SK-N-SH (cell line): ENCODE data around the gene ASH1L. TPM values are rescaled to one million over a fixed set of nuclear protein-coding genes. Genes with fewer than 3 reads are reported as not detected.

ENCODE experiments used
- CTCF ChIA-PET: fragments of 300-600, 350-600 bp; formaldehyde crosslinking; extraction: SDS; loops from one replicate; lab custom pipeline; 2021; lab: Yijun Ruan, JAX
- POLR2A ChIA-PET: fragments of 350-600 bp; sonication (Branson Sonifier 250); formaldehyde crosslinking; extraction: SDS; loops from one replicate; lab custom pipeline; 2020; ENCODE audit warnings: antibody characterized with exemption, inconsistent platforms; lab: Yijun Ruan, JAX
- DNase-seq: peaks from one replicate; pipeline ENCODE4 v3.0.0; 2012
- H2AFZ ChIP-seq: fragments of 200-600 bp; sonication (generic); 2 replicates; pipeline ENCODE4 v1.8.1; 2016; ENCODE audit warnings: antibody characterized with exemption, mild to moderate bottlenecking, low read depth
- H3F3A ChIP-seq: fragments of 200-600 bp; sonication (generic); replicated peaks from 2 replicates; pipeline ENCODE3; 2016; ENCODE audit warnings: antibody characterized with exemption, mild to moderate bottlenecking; ENCODE audit not compliant: insufficient read depth
- H3K27ac ChIP-seq, 2 experiments: fragments of 200-500 bp in 1 of 2; fragments of 200-600 bp in 1 of 2; sonication (Bioruptor generic) in 1 of 2; sonication (generic), shearing (Covaris generic) in 1 of 2; 2 replicates each; pipeline versions ENCODE4 v1.5.1 to v1.6.1; 2014 to 2016; ENCODE audit warnings: low read depth in 2 of 2, inconsistent platforms in 1 of 2, low read length in 1 of 2, mild to moderate bottlenecking in 1 of 2, mixed read lengths in 1 of 2
- H3K27me3 ChIP-seq: fragments of 200-600 bp; sonication (generic), shearing (Covaris generic); 2 replicates; pipeline ENCODE4 v1.6.1; 2016; ENCODE audit warnings: mixed run types; ENCODE audit not compliant: insufficient read depth
- H3K36me3 ChIP-seq, 2 experiments: fragments of 200-500 bp in 1 of 2; fragments of 200-600 bp in 1 of 2; sonication (Bioruptor generic) in 1 of 2; sonication (generic) in 1 of 2; replicated peaks in 1 of 2; 2 replicates each; pipeline versions ENCODE3 to v1.5.1; 2014 to 2016; ENCODE audit warnings: low read length in 1 of 2, mild to moderate bottlenecking in 1 of 2; ENCODE audit not compliant: insufficient read depth in 2 of 2, control insufficient read depth in 1 of 2
- H3K4me1 ChIP-seq, 2 experiments: fragments of 200-500 bp in 1 of 2; fragments of 200-600 bp in 1 of 2; sonication (Bioruptor generic) in 1 of 2; sonication (generic), shearing (Covaris generic) in 1 of 2; 2 replicates each; pipeline versions ENCODE4 v1.5.1 to v1.6.1; 2014 to 2016; ENCODE audit warnings: low read depth in 1 of 2, low read length in 1 of 2, mixed run types in 1 of 2; ENCODE audit not compliant: insufficient read depth in 2 of 2, control insufficient read depth in 1 of 2
- H3K4me2 ChIP-seq: fragments of 200-600 bp; sonication (generic), shearing (Covaris generic); 2 replicates; pipeline ENCODE4 v1.6.1; 2017; ENCODE audit warnings: mixed run types
- H3K4me3 ChIP-seq, 2 experiments: fragments of 200-500 bp in 1 of 2; fragments of 200-600 bp in 1 of 2; sonication (Bioruptor generic) in 1 of 2; sonication (generic), shearing (Covaris generic) in 1 of 2; 2 replicates each; pipeline versions ENCODE4 v1.5.1 to v1.8.1; 2014 to 2016; ENCODE audit warnings: low read depth in 2 of 2, inconsistent platforms in 1 of 2, low read length in 1 of 2, mild to moderate bottlenecking in 1 of 2, mixed read lengths in 1 of 2, moderate library complexity in 1 of 2
- H3K79me2 ChIP-seq: fragments of 200-600 bp; sonication (generic); 2 replicates; pipeline ENCODE4 v1.8.1; 2017; ENCODE audit warnings: mild to moderate bottlenecking; ENCODE audit not compliant: insufficient read depth
- H3K9ac ChIP-seq: fragments of 200-600 bp; sonication (generic); 2 replicates; pipeline ENCODE4 v1.6.1; 2017; ENCODE audit warnings: mixed run types
- H3K9me2 ChIP-seq: fragments of 200-600 bp; sonication (generic); 2 replicates; pipeline ENCODE4 v1.6.1; 2017; ENCODE audit warnings: mixed run types
- H3K9me3 ChIP-seq: fragments of 200-600 bp; sonication (generic); 2 replicates; pipeline ENCODE4 v1.6.1; 2017; ENCODE audit warnings: mixed run types, mild to moderate bottlenecking, moderate library complexity
- H4K20me1 ChIP-seq: fragments of 200-600 bp; sonication (generic); 2 replicates; pipeline ENCODE4 v1.6.1; 2017; ENCODE audit warnings: mild to moderate bottlenecking, mixed run types; ENCODE audit not compliant: insufficient read depth
- EP300 ChIP-seq, 2 experiments: IDR thresholded peaks; 2 replicates each; pipeline versions ENCODE4 v1.4.0 to v1.6.1; 2012; ENCODE audit warnings: borderline replicate concordance in 1 of 2, low read depth in 1 of 2, low read length in 1 of 2
- FOXM1 ChIP-seq: IDR thresholded peaks from 2 replicates; pipeline ENCODE4 v1.4.0; 2012; ENCODE audit warnings: low read depth, mild to moderate bottlenecking
- MAX ChIP-seq: IDR thresholded peaks from 2 replicates; pipeline ENCODE4 v1.4.0; 2012; ENCODE audit warnings: low read depth
- NFIC ChIP-seq: IDR thresholded peaks from 2 replicates; pipeline ENCODE4 v1.4.0; 2012; ENCODE audit warnings: borderline replicate concordance
- RAD21 ChIP-seq: IDR thresholded peaks from 2 replicates; pipeline ENCODE4 v1.6.1; 2012; ENCODE audit warnings: mild to moderate bottlenecking, low read length
- REST ChIP-seq: IDR thresholded peaks from 2 replicates; pipeline ENCODE4 v1.6.1; 2012; ENCODE audit warnings: mild to moderate bottlenecking, low read depth, low read length, moderate library complexity
- TAF1 ChIP-seq: IDR thresholded peaks from 2 replicates; pipeline ENCODE4 v1.6.1; 2012; ENCODE audit warnings: low read depth, mild to moderate bottlenecking, low read length, moderate library complexity, borderline replicate concordance
- TEAD4 ChIP-seq: IDR thresholded peaks from 2 replicates; pipeline ENCODE4 v1.4.0; 2012; ENCODE audit warnings: mild to moderate bottlenecking, borderline replicate concordance; ENCODE audit not compliant: insufficient read depth
- USF1 ChIP-seq: IDR thresholded peaks from 2 replicates; pipeline ENCODE4 v1.4.0; 2012; ENCODE audit warnings: low read depth, borderline replicate concordance
- WGBS: methylation state at CpG from one replicate; pipeline ENCODE4 v1.1.6; 2017; ENCODE audit warnings: low lambda C conversion rate; 5-methylcytosine and 5-hydroxymethylcytosine counted together
- polyA plus RNA-seq, 3 experiments: library from polyadenylated mRNA; depleted of rRNA; stranded (reverse); fragments of >200 nt; gene quantifications; 2 replicates each; pipeline ENCODE4 v1.2.3, GENCODE V29; 2012
- TF ChIP-seq, protein P1 (sequence below): IDR thresholded peaks from 2 replicates; pipeline ENCODE4 v1.4.0; 2012; ENCODE audit warnings: low read depth, borderline replicate concordance
- TF ChIP-seq, protein P2 (sequence below): IDR thresholded peaks from 2 replicates; pipeline ENCODE4; 2012

ASH1L gene
- polyA plus RNA-seq, 1 of the 3 experiments (the other 2 are of a cell fraction), result 13.4 TPM

- no peak for TF ChIP-seq MAX
- TF ChIP-seq, protein P1, sequence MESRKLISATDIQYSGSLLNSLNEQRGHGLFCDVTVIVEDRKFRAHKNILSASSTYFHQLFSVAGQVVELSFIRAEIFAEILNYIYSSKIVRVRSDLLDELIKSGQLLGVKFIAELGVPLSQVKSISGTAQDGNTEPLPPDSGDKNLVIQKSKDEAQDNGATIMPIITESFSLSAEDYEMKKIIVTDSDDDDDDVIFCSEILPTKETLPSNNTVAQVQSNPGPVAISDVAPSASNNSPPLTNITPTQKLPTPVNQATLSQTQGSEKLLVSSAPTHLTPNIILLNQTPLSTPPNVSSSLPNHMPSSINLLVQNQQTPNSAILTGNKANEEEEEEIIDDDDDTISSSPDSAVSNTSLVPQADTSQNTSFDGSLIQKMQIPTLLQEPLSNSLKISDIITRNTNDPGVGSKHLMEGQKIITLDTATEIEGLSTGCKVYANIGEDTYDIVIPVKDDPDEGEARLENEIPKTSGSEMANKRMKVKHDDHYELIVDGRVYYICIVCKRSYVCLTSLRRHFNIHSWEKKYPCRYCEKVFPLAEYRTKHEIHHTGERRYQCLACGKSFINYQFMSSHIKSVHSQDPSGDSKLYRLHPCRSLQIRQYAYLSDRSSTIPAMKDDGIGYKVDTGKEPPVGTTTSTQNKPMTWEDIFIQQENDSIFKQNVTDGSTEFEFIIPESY, result no peak
- TF ChIP-seq TAF1, result no peak
- no peak for TF ChIP-seq FOXM1
- no peak for TF ChIP-seq NFIC
- TF ChIP-seq, protein P2, sequence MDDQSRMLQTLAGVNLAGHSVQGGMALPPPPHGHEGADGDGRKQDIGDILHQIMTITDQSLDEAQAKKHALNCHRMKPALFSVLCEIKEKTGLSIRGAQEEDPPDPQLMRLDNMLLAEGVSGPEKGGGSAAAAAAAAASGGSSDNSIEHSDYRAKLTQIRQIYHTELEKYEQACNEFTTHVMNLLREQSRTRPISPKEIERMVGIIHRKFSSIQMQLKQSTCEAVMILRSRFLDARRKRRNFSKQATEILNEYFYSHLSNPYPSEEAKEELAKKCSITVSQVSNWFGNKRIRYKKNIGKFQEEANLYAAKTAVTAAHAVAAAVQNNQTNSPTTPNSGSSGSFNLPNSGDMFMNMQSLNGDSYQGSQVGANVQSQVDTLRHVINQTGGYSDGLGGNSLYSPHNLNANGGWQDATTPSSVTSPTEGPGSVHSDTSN, result no peak
Observed at GRCh38 chr1:155360051-155360450, 202.6 kb downstream of the ASH1L start (continued).

DNA sequence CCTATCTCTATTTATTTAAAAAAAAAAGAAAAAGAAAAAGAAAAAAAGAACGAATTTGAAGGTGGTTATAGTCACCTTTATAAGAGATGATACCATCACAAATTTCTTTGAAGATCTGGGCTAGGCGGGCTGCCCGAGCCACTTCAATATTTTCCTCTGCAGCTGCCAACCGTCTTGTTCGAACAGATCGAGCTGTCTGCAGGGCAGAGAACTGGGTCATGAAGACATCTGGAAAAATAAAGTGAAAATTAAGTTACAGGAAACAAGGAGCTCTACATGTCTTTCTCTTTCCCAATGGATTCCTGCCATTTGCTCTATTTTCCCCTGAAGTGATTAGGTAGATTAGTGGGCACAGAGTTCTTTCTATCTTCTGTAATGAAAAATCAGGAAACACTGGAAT, 210.0 kb downstream of the ASH1L start:
- Histone ChIP-seq H3K4me3 (no peak overlapping the region), H3K27ac (no peak overlapping the region; a peak in 1 of 4 replicates), H4K20me1 (no peaks in the 10 kb centered on the region), H3K4me1 (no peaks in the 10 kb centered on the region), H2AFZ (no peak overlapping the region), H3K9ac (no peak overlapping the region), H3K36me3 (peaks cover 52 to 68% of the 10 kb centered on the region in 2 experiments), H3K27me3 (no peaks in the 10 kb centered on the region), H3F3A (peaks cover 9% of the 10 kb centered on the region), H3K4me2 (no peak overlapping the region), H3K9me2 (no peaks in the 10 kb centered on the region), H3K79me2 (no peaks in the 10 kb centered on the region), H3K9me3 (no peaks in the 10 kb centered on the region)
- TF ChIP-seq EP300 (IDR thresholded peaks at IDR 0.05; ENCODE audit: borderline replicate concordance in 1 of 2, low read depth in 1 of 2, low read length in 1 of 2) (no peak), USF1 (no peak), TEAD4 (no peak), NFIC (no peak), REST (no peak), RAD21 (no peak)
- TF ChIP-seq, protein P2, result no peak
- DNase-seq, result no peak
- WGBS, result 84% methylated on average over 6 of the region's 6 CpGs
- ChIA-PET CTCF (interaction anchor here (0.8 to 1.2 kb wide), 3 partner anchors 10 to 24 kb away, joined by 3 read pairs; no protein-coding TSS in a partner anchor), POLR2A (no interaction called here)
